K562 (cell line): ENCODE measurements around the gene CPNE9. TPM values are rescaled to one million over a fixed set of nuclear protein-coding genes. Genes with fewer than 3 reads are reported as not detected.

Experiments used
- ATAC-seq: fragments of 200-7000 bp; cut with Tn5 transposase; 3 replicates; pipeline ENCODE4 v1.9.1; 2020; ENCODE audit warnings: moderate library complexity
- BruUV-seq: library from RNA; stranded (reverse); fragments of 400-500 nt; replicated peaks from 2 replicates; lab custom pipeline; 2021; lab: Mats Ljungman, UMichigan
- CTCF ChIA-PET: fragments of 300-600 bp; formaldehyde crosslinking; extraction: SDS; loops from one replicate; lab custom pipeline; 2021; ENCODE audit warnings: low intra/inter-chr PET ratio; lab: Yijun Ruan, JAX
- POLR2A ChIA-PET: fragments of 300-600, 350-650 bp; sonication (Branson Sonifier 250); formaldehyde crosslinking; extraction: SDS; loops from one replicate; lab custom pipeline; 2021; ENCODE audit warnings: antibody characterized with exemption, inconsistent platforms; lab: Yijun Ruan, JAX
- DNase-seq, 4 experiments: peaks; one replicate each; pipeline versions ENCODE4 v3.0.0 to v3.0.0-alpha.2; 2011 to 2018; ENCODE audit warnings: low spot score in 3 of 4, mixed read lengths in 3 of 4; ENCODE audit errors: extremely low read depth in 1 of 4
- FAIRE-seq: peaks from 2 replicates; lab custom pipeline; 2011; peaks lifted over from hg19 to GRCh38; lab: Jason Lieb, UNC
- H2AFZ ChIP-seq: 2 replicates; pipeline ENCODE4 v1.6.0; 2011; ENCODE audit warnings: low read depth, low read length, control low read depth, inconsistent platforms
- H3K27ac ChIP-seq: fragments of 200-600 bp; 3 replicates; pipeline ENCODE4 v1.8.0; 2011; ENCODE audit warnings: low read depth, mild to moderate bottlenecking, control low read depth, inconsistent platforms, low read length, moderate library complexity, mixed read lengths; ENCODE audit errors: extremely low read depth
- H3K27me3 ChIP-seq, 2 experiments: fragments of 300-600 bp in 1 of 2; 2 replicates in 1 of 2; 3 replicates in 1 of 2; pipeline versions ENCODE4 v1.6.0 to v1.8.0; 2011; ENCODE audit warnings: inconsistent platforms in 2 of 2, low read length in 2 of 2, mild to moderate bottlenecking in 1 of 2, mixed read lengths in 1 of 2, moderate library complexity in 1 of 2; ENCODE audit not compliant: control insufficient read depth in 2 of 2, insufficient read depth in 2 of 2
- H3K36me3 ChIP-seq: fragments of 300-600 bp; 3 replicates; pipeline ENCODE4 v1.8.0; 2011; ENCODE audit warnings: mild to moderate bottlenecking, low read length, inconsistent platforms; ENCODE audit not compliant: control insufficient read depth, insufficient read depth
- H3K4me1 ChIP-seq, 2 experiments: fragments of 200-600 bp in 1 of 2; replicated peaks in 1 of 2; 2 replicates in 1 of 2; 3 replicates in 1 of 2; pipeline versions ENCODE4 v1.5.1 to v1.8.0; 2011; ENCODE audit warnings: inconsistent platforms in 2 of 2, low read length in 2 of 2, mild to moderate bottlenecking in 1 of 2, mixed read lengths in 1 of 2, moderate library complexity in 1 of 2; ENCODE audit not compliant: control insufficient read depth in 2 of 2, insufficient read depth in 2 of 2
- H3K4me2 ChIP-seq: 2 replicates; pipeline ENCODE4 v1.6.1; 2011; ENCODE audit warnings: low read length, control low read depth, inconsistent platforms, mixed read lengths; ENCODE audit not compliant: insufficient read depth
- H3K4me3 ChIP-seq: fragments of 200-600 bp; sonication (generic), shearing (Covaris generic); 2 replicates; pipeline ENCODE4 v1.5.1; 2016; ENCODE audit warnings: control low read depth, inconsistent platforms
- H3K79me2 ChIP-seq: fragments of 200-600 bp; 3 replicates; pipeline ENCODE4 v1.8.0; 2011; ENCODE audit warnings: low read length, inconsistent platforms; ENCODE audit not compliant: control insufficient read depth, insufficient read depth
- H3K9ac ChIP-seq, 2 experiments: 2 replicates each; pipeline versions ENCODE4 v1.6.0 to v1.6.1; 2011; ENCODE audit warnings: low read depth in 2 of 2, low read length in 2 of 2, control low read depth in 1 of 2, inconsistent platforms in 1 of 2, mild to moderate bottlenecking in 1 of 2, mixed read lengths in 1 of 2; ENCODE audit not compliant: insufficient read depth in 1 of 2
- H3K9me1 ChIP-seq: one replicate; pipeline ENCODE4 v1.6.0; 2011; ENCODE audit warnings: inconsistent platforms, mild to moderate bottlenecking, low read length, moderate library complexity; ENCODE audit not compliant: control insufficient read depth, insufficient read depth
- H3K9me3 ChIP-seq: replicated peaks from 2 replicates; pipeline ENCODE4 v1.5.1; 2011; ENCODE audit warnings: low read depth, low read length, inconsistent platforms; ENCODE audit not compliant: control insufficient read depth, insufficient read depth
- H4K20me1 ChIP-seq: replicated peaks from 2 replicates; pipeline ENCODE4 v1.6.1; 2011; ENCODE audit warnings: low read length, inconsistent platforms, mixed read lengths; ENCODE audit not compliant: control insufficient read depth, insufficient read depth
- FOXP1 ChIP-seq: sonication (generic); formaldehyde crosslinking; IDR thresholded peaks from 2 replicates; pipeline ENCODE4 v1.8.0; 2022; ENCODE audit warnings: mild to moderate bottlenecking, missing genetic modification reagents
- ILF3 ChIP-seq: fragments of 450-650 bp; IDR thresholded peaks from 2 replicates; pipeline ENCODE4 v1.6.1; 2018; ENCODE audit warnings: antibody characterized with exemption, mild to moderate bottlenecking, moderate library complexity, borderline replicate concordance
- MEF2A ChIP-seq: IDR thresholded peaks from 2 replicates; pipeline ENCODE4 v1.6.1; 2011; ENCODE audit warnings: low read depth, mild to moderate bottlenecking, low read length, moderate library complexity; ENCODE audit not compliant: control insufficient read depth
- POLR2G ChIP-seq: fragments of 200-400 bp; formaldehyde crosslinking; IDR thresholded peaks from 2 replicates; pipeline ENCODE4 v1.6.1; 2017; ENCODE audit warnings: low read depth, mild to moderate bottlenecking, antibody characterized with exemption, low read length, moderate library complexity
- WHSC1 ChIP-seq: IDR thresholded peaks from one replicate; pipeline ENCODE4 v1.6.1; 2012; ENCODE audit warnings: low read length, control low read depth, inconsistent platforms
- WGBS: fragments of 100-300 bp; shearing (Covaris generic); methylation state at CpG from one replicate; pipeline ENCODE4 v1.1.6; 2016; ENCODE audit warnings: low coverage, mixed read lengths; ENCODE audit not compliant: insufficient coverage; ENCODE audit errors: missing lambda C conversion rate; 5-methylcytosine and 5-hydroxymethylcytosine counted together
- in situ Hi-C: fragments of 300-500 bp; cut with MboI; formaldehyde crosslinking; loops from 4 replicates; pipeline ENCODE4 v1.15.0; 2018; ENCODE audit warnings: inconsistent platforms, mixed read lengths
- intact Hi-C: fragments of 100-400 bp; cut with micrococcal nuclease; formaldehyde crosslinking; loops from 2 replicates; pipeline ENCODE4 v1.14.2; 2022
- polyA plus RNA-seq, 8 experiments: library from polyadenylated mRNA; depleted of rRNA in 4 of 8; stranded (reverse) in 5 of 8; unstranded in 3 of 8; fragments of >200 nt; fragmentation: Nextera tagmentation in 2 of 8; fragmentation: Illumina TruSeq in 1 of 8; extraction: Ambion mirVana in 2 of 8; extraction: Trizol in 1 of 8; gene quantifications; 2 replicates each; pipeline versions ENCODE4 v1.2.1 to v1.2.3, GENCODE V29; 2011 to 2014; ENCODE audit warnings: inconsistent platforms in 1 of 8, missing spikeins in 1 of 8
- total RNA-seq, 7 experiments: library from RNA; depleted of rRNA in 6 of 7; stranded (reverse); fragments of >200 nt in 6 of 7; fragmentation: Illumina TruSeq in 2 of 7; extraction: Trizol in 2 of 7; gene quantifications; 2 replicates each; pipeline versions ENCODE4 v1.2.1 to v1.2.3, GENCODE V29; 2011 to 2021; ENCODE audit warnings: low replicate concordance in 1 of 7
- TF ChIP-seq, protein P1 (sequence below): fragments of 450-650 bp; formaldehyde crosslinking; IDR thresholded peaks from 2 replicates; pipeline ENCODE4 v1.4.0; 2022; ENCODE audit warnings: missing genetic modification characterization

CPNE9 gene
- total and polyA plus RNA-seq, 9 of the 15 experiments (the other 6 are each of a cell fraction or from before 2014, with no cell fraction given), result 0.22 to 0.56 (median 0.29) TPM; not detected in 3

DNA sequence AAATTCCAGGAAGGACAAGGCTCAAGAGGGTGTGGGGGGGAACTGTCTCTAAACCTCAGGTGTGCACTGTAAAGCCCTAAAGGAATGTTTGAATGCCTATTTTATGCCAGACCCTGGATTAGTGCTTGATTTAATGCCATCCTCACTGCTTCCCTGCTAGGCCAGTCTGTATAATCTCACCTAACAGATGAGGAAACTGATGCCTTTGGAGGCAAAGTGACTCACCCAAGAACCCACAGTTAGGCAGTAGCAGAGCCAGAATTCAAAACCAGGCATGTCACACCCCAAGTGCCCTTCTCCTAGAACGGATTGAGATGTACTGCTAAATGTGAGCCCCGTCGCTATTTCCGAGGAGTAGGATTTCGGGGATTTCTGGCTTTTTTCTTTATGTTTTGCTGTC is 58.3 kb downstream of the CPNE9 start:
- H3K9me3 ChIP-seq, result no peaks in the 10 kb centered on the region; the same call in 1 of the 2 replicates
- no peak overlapping the region for H2AFZ ChIP-seq
- DNase-seq, result no peak
- TF ChIP-seq, protein P1, sequence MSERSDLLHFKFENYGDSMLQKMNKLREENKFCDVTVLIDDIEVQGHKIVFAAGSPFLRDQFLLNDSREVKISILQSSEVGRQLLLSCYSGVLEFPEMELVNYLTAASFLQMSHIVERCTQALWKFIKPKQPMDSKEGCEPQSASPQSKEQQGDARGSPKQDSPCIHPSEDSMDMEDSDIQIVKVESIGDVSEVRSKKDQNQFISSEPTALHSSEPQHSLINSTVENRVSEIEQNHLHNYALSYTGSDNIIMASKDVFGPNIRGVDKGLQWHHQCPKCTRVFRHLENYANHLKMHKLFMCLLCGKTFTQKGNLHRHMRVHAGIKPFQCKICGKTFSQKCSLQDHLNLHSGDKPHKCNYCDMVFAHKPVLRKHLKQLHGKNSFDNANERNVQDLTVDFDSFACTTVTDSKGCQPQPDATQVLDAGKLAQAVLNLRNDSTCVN (CRISPR knock-in tag), result no peak
- TF ChIP-seq, all 486 proteins: peak for 0
- WGBS, result 76% methylated on average over 5 of the region's 5 CpGs
- H3K9ac ChIP-seq, result no peak overlapping the region
- H3K27ac ChIP-seq, result no peak overlapping the region
- H3K79me2 ChIP-seq, result no peaks in the 10 kb centered on the region
- ChIA-PET CTCF (no interaction called here), POLR2A (interaction anchor here (0.6 kb wide), 1 partner anchor 13 kb away, joined by 4 read pairs; no protein-coding TSS in a partner anchor)
- in situ Hi-C loops (no loop called here), intact Hi-C loops (no loop called here)
- no peaks in the 10 kb centered on the region for H3K9me1 ChIP-seq
- no peak for FAIRE-seq
- no TSS peak for BruUV-seq
- H3K36me3 ChIP-seq, result peaks cover 19% of the 10 kb centered on the region; the same call in 2 of the 3 replicates
- H3K4me1 ChIP-seq, result peaks cover 0 to 4% of the 10 kb centered on the region in 2 experiments; a peak in 3 of 5 replicates
- H3K4me3 ChIP-seq, result no peak overlapping the region
- no peak for ATAC-seq
- H3K4me2 ChIP-seq, result no peak overlapping the region
- H3K27me3 ChIP-seq, result no peaks in the 10 kb centered on the region
- no peaks in the 10 kb centered on the region for H4K20me1 ChIP-seq

DNA sequence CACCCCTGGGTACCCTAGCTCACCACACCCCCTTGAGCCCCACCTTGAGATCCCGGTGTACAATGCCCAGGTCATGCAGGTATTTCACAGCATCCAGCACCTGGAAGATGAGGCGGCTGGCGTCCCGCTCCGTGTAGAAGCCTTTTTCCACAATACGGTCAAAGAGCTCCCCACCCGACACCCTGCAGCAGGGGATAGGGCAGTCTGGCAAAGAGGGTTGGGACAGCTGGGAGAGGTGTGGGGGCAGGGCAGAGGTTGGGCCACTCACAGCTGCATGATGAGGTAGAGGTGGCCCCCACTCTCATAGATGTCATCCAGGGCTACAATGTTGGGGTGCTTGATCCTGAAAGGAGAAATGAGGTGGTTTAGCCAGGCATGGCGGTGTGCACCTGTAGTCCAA is 59.2 kb downstream of the CPNE9 start:
- WGBS, result 73% methylated on average over 8 of the region's 8 CpGs
- ChIA-PET CTCF (no interaction called here), POLR2A (interaction anchor here (0.6 to 2.2 kb wide), 5 partner anchors 9 to 30 kb away, joined by 3 to 11 read pairs (median 4); partner anchors contain the start of gene OGG1)
- intact Hi-C loops (no loop called here), in situ Hi-C loops (no loop called here)
- no peaks in the 10 kb centered on the region; the same call in 1 of the 2 replicates for H3K9me3 ChIP-seq
- H3K4me2 ChIP-seq, result no peak overlapping the region
- H3K9me1 ChIP-seq, result no peaks in the 10 kb centered on the region
- DNase-seq (no peak), ATAC-seq (no peak; the same call in 2 of the 3 replicates), FAIRE-seq (no peak)
- H3K27ac ChIP-seq, result no peak overlapping the region
- no peak for TF ChIP-seq ILF3
- TF ChIP-seq POLR2G, result peak; percentile 50; the same call in 1 of the 2 replicates
- TF ChIP-seq FOXP1, result no peak
- no peak for TF ChIP-seq MEF2A
- no peak for TF ChIP-seq WHSC1
- H3K4me3 ChIP-seq, result no peak overlapping the region
- H3K36me3 ChIP-seq, result peaks cover 10% of the 10 kb centered on the region; the same call in 1 of the 3 replicates
- H3K79me2 ChIP-seq, result no peaks in the 10 kb centered on the region
- no peaks in the 10 kb centered on the region for H4K20me1 ChIP-seq
- BruUV-seq, result no TSS peak
- peaks cover 0 to 4% of the 10 kb centered on the region in 2 experiments; a peak in 2 of 5 replicates for H3K4me1 ChIP-seq
- H3K27me3 ChIP-seq, result no peaks in the 10 kb centered on the region
- no peak overlapping the region for H2AFZ ChIP-seq
- peak overlapping the region in 1 of 2 experiments; percentile 43; a peak in 1 of 4 replicates for H3K9ac ChIP-seq
